NK-92 (cell line): ENCODE data around the gene MYO18A.
"Not testable (repeated sequence)": the region's sequence is repeated elsewhere in the genome, so short reads cannot be mapped to it uniquely, and the experiment has no call there.

Source experiments
- DNase-seq: peaks from one replicate; lab custom pipeline; 2025; ENCODE audit not compliant: unreplicated experiment; lab: John Stamatoyannopoulos, UW

The MYO18A gene

GRCh38 chr17:29148790-29149430, 31.3 kb downstream of the MYO18A start:
- DNase-seq, result no peak

DNA sequence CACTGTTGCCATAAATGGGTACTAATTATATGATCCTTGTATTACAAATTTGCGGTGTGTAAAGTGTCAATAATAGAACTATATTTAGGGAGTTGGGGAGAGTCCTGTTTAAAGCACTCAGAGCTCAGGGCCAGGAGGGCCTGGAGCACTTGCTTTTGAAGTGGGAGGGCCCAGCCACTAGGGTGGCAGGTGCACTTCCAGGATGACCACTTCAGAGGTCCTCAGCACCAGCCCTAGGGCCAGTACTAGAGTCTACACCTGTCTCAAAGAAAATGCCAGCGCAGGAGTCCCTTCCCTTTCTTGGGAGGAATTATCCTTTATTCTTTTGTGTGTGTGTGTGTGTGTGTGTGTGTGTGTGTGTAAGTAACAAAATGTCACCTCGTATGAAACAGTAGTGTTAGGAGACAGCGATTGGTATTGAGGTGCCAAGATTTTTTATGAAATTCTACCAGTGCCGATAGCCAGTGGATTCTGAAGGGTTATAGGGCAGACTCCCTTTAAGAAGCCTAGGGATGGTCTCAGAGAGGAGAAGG, 31.9 kb downstream of the MYO18A start:
- no peak for DNase-seq

DNA sequence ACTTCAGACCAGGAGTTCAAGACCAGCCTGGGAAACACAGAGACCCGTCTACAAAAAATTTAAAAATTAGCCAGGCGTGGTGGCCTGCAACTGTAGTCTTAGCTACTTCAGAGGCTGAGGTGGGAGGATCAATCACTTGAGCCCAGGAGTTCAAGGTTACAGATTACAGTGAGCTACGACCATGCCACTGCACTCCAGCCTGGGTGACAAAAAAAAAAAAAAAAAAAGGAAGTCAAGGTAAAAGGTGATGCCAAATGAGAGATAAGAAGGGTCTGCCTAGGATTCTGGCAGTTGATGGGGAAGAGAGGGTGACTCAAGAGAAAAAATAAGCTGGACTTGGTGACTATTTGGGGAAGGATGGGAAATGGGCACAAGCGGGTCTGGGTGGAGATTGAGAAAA, 32.5 kb downstream of the MYO18A start:
- no peak for DNase-seq

GRCh38 chr17:29147228-29147627, 33.0 kb downstream of the MYO18A start:
- DNase-seq, result not testable (repeated sequence)

DNA sequence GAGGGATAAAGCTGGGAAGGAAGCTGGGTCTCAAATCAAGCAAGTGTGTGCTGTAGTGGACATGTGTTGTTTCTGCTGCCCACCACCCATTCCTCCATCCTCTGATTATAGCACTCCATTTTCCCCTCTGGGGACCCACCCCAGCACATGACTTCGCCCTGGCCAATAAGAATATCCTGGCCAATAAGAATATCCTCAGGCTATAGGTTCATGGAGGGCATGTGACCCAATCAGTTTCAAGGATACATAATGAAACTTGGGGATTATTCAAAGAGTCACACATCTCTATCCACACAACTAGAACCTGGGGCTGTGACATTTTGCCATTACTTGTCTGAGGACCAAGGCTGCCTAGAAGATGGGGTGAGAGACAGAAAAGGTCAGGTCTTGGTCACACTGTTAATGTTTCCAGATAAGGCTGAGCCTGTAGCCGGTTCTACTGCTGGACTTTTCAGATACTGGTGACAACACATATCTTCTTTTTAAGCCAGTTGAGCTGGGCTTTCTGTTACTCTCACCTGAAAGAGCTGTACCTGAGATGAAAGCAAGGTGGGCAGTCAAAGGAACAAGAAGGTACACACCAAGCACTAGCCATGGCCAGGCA, 33.7 kb downstream of the MYO18A start:
- no peak for DNase-seq

- no peak for DNase-seq
These were observed 34.7 kb downstream of the MYO18A start for GRCh38 chr17:29145289-29146073.

GRCh38 chr17:29143894-29144293, 36.3 kb downstream of the MYO18A start:
- no peak for DNase-seq

GRCh38 chr17:29141514-29141876, 38.7 kb downstream of the MYO18A start:
- DNase-seq, result no peak

DNA sequence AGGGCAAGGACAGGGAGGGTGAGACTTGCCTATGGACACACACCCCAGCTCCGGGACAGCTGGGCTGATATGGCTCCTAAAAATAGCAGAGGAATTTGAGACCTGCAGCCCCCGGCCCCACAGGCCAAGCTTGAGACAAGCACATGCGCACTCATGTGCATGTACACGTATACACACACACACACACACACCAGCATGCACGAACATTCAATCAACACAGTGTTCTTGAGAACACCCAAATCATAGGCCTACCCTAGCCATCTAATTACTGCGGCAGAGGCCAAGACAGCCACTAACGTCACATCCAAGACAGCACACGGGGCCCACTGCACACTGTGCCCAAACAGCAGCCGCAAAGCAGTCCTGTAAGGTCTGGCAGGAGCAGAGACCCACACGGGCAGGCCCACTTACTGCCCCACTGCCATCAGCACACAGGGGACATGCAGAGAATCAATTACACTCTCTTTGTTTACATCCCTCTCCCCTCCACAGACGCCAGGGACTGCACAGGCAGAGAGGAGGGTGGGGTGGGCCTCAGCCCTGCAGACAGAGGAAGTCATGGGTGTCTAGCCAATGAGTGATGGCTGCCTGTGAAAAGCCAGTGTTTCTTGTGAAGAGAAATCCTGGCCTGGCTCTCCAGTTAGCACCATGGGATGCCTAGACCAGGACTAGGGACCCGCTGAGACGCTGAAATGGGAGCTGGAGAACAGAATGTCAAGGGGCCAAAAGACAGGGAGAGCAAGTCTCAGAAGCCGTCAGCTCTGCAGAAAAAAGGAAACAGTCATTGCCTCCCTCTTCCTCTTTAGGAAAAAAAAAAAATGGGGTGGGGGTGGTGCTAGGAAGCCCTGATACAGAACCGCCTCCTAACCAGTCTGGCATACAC, 39.3 kb downstream of the MYO18A start:
- DNase-seq, result no peak

- DNase-seq, result no peak
These were observed 40.1 kb downstream of the MYO18A start for GRCh38 chr17:29140051-29140621.

GRCh38 chr17:29138971-29139691, 41.1 kb downstream of the MYO18A start:
- no peak for DNase-seq

DNA sequence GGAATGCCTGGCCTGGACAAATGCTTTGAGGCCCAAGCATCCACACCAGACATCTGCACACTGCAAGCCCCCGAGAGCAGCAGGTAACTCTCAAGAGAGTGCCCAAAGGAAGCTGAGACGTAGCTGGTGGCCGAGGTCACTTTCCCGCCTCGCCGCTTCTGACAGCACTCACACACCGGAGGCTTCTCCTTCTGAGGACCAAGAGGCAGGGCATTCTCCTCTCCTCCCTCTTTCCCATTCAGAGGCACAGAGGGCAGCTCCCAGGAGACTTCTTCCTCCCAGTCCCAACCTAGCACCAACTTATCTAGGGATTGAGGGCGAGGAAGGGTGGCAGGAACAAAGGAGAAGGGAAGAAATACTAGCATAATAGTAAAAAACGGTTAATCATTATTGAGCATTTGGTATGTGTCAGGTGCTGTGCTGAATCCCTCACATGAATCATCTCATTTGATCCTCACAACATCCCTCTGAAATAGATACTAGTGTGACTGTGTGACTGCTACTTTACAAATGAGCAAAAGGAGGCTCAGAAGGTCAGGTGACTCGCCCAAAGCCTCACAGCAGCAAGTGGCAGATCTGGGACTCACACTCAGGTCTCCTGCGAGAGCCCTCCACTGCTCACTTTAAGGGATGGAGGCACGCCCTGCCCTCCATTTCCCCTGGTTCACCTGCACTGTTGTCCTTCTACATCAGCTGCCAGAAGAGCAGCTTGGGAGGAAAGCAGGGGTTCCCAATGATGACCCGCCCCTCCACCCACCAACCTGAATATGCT, 41.8 kb downstream of the MYO18A start:
- DNase-seq, result no peak

DNA sequence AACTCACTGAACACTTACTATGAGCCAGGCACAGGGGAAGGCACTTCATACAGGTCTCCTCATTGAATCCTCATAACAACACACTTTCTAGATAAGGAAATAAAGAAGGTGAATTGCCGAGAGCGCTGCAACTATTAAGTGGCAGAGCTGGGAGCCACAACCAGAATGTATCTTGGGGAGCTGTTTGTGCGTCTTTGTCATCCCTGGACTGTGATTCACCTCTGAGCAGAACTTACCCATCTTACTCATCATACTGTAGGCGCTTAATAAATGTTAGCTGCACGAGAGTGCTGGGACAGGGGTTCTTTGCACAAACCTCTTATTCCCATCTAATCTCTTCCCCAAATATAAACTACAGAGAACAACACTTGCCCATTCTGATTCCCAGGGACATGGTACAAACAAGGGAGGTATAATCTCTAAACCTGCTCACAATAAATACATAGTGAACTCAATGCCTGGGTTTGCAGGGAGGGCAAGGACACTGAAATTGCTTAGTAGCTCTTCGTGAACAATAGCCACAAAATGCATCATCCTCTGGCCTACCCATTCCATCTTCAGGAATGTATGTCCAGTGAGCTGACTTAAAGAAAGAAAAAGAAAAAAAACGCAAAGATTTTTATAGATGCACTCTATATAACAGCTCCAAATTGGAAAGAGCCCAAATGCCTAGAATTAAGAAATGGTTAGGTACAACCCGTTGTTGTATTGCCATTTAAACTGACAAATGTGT, 43.0 kb downstream of the MYO18A start:
- no peak for DNase-seq

GRCh38 chr17:29135464-29135863, 44.7 kb downstream of the MYO18A start:
- no peak for DNase-seq

DNA sequence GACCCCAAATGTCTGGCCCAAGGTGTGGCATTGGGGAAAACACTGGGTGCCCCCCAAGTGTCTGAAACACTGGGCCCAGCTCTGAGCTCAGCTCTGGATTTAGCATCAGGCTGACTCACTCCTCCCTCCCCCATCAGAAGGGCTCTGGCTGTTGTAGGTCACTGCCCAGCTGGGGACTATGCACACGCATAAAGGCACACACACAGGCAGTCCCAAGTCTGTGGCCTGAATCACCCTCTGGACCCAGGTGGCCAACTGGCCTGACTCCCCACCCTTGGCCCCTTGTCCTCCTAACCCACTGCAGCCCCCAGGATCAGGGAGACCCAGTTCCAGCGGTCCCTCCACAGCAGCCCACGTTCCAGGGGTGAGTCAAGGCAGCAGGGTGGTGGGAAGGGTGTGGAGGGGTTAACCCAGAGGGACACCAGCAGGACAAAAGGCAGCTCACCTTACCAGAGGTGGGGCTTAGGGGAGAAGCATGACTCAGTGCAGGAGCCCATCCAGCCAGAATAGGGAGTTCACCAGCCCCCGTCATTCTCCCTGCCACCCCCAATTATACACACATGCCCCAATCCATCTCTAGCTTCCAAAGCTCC, 47.0 kb downstream of the MYO18A start:
- DNase-seq, result no peak

GRCh38 chr17:29131814-29132682, 48.1 kb downstream of the MYO18A start:
- no peak for DNase-seq

DNA sequence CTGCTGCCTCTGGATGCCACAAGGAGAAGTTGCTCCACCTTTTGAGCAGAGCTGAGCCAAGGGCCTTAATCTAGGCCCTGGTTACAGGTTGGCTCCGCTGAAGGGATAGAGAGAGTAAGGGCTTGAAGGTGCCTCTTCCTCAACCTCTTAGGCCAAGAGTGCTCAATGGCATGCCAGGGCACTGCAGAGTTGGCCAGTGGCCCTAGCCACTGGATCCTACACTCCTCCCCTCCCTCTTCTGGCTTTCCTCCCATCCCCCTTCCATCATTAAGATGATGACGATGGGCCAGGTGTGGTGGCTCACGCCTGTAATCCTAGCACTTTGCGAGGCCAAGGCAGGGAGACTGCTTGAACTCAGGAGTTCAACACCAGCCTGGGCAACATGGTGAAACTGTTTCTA, 50.5 kb downstream of the MYO18A start:
- DNase-seq, result no peak
